Mucosa of descending colon (tissue), 3 donors: ENCODE measurements around the gene CFAP61. TPM values are rescaled to one million over a fixed set of nuclear protein-coding genes. Genes with fewer than 3 reads are reported as not detected.

Experiments
- ATAC-seq: fragments of 200-7000 bp; cut with Tn5 transposase; one replicate; pipeline ENCODE4 v1.9.1; 2020; ENCODE audit warnings: mild to moderate bottlenecking, moderate library complexity
- DNase-seq, 3 donors: peaks; one replicate each; pipeline ENCODE4 v3.0.0-alpha.2; 2020
- H3K36me3 ChIP-seq: fragments of 200-600 bp; one replicate; pipeline ENCODE4 v1.8.0; 2021; ENCODE audit warnings: low read depth, mild to moderate bottlenecking
- H3K4me1 ChIP-seq: fragments of 200-600 bp; one replicate; pipeline ENCODE4 v1.8.0; 2021; ENCODE audit warnings: low read depth, mild to moderate bottlenecking
- H3K4me3 ChIP-seq: fragments of 200-600 bp; one replicate; pipeline ENCODE4 v1.8.0; 2021; ENCODE audit warnings: mild to moderate bottlenecking
- H3K9me3 ChIP-seq: fragments of 200-600 bp; one replicate; pipeline ENCODE4 v1.8.0; 2021; ENCODE audit warnings: mild to moderate bottlenecking
- CTCF ChIP-seq: fragments of 200-600 bp; IDR thresholded peaks from one replicate; pipeline ENCODE4 v1.8.0; 2022; ENCODE audit warnings: antibody characterized with exemption, mild to moderate bottlenecking
- intact Hi-C, 2 donors: fragments of 100-400 bp; cut with DNase I in 1 of 2; cut with micrococcal nuclease in 1 of 2; formaldehyde crosslinking; loops; one replicate each; pipeline versions ENCODE4 v1.11.0 to v1.11.1; 2022; cut with DNase I, micrococcal nuclease
- total RNA-seq, 3 donors: library from RNA; stranded (reverse); fragmentation: NEBNext Ultra II Directional in 2 of 3; extraction: Animal tissue kit (Norgen Biotek cat#: 25700) in 2 of 3; gene quantifications; one replicate each; pipeline versions ENCODE4 v1.2.1 to v1.2.4, GENCODE V29; 2021 to 2023
- donor health status: DM: no; HTN: no; CAD: no; lungs with moderate emphysema.
- donor health status: DM: no; HTN: no; CAD: no.
- donor health status: DM: no; HTN: yes; CAD: no.

The CFAP61 gene
- total RNA-seq, 3 donors from 2014 or later, result 0.35 to 0.79 TPM; not detected in 1

GRCh38 chr20:20368418-20369249, 316.3 kb downstream of the CFAP61 start:
- Histone ChIP-seq H3K4me3 (no peak overlapping the region), H3K9me3 (no peaks in the 10 kb centered on the region), H3K36me3 (no peaks in the 10 kb centered on the region), H3K4me1 (peaks cover 30% of the 10 kb centered on the region)
- no peak for TF ChIP-seq CTCF
- no peak for ATAC-seq
- intact Hi-C loops, result loop anchor here in 1 of 2 donors (10.0 kb wide), 1 partner anchor 206 kb away; no protein-coding TSS in a partner anchor
- no peak for DNase-seq

DNA sequence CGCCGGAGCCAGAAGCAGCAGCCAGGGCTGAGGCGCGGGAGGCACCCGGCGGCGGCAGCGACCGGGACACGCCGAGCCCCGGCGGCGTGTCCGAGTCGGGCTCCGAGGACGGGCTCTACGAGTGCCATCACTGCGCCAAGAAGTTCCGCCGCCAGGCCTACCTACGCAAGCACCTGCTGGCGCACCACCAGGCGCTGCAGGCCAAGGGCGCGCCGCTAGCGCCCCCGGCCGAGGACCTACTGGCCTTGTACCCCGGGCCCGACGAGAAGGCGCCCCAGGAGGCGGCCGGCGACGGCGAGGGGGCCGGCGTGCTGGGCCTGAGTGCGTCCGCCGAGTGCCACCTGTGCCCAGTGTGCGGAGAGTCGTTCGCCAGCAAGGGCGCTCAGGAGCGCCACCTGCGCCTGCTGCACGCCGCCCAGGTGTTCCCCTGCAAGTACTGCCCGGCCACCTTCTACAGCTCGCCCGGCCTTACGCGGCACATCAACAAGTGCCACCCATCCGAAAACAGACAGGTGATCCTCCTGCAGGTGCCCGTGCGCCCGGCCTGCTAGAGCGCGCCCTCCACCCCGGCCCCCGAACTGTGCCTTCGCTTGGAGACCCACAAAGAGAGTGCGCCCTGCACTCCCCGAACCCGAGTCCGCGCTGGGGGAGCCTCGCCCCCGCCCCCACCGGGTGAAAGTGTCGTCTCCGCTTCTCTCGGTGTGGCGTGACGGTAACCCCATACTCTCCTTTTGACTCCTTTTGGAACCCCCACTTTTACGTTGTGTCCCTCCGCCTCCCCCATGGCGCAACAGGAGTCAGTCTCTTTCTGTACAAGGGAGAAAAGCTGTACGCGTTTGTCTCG, 317.1 kb downstream of the CFAP61 start:
- peak in 2 of 3 donors; percentile 57 to 76 for DNase-seq
- Histone ChIP-seq H3K36me3 (no peaks in the 10 kb centered on the region), H3K4me1 (peaks cover 24% of the 10 kb centered on the region), H3K4me3 (no peak overlapping the region), H3K9me3 (no peaks in the 10 kb centered on the region)
- TF ChIP-seq CTCF, result no peak
- ATAC-seq, result peak; percentile 87
- intact Hi-C loops, result loop anchor here in 1 of 2 donors (10.0 kb wide), 1 partner anchor 205 kb away; no protein-coding TSS in a partner anchor

GRCh38 chr20:20370094-20370575, 317.8 kb downstream of the CFAP61 start:
- no peak for TF ChIP-seq CTCF
- H3K4me3 ChIP-seq, result no peak overlapping the region
- intact Hi-C loops, result no loop called here

DNA sequence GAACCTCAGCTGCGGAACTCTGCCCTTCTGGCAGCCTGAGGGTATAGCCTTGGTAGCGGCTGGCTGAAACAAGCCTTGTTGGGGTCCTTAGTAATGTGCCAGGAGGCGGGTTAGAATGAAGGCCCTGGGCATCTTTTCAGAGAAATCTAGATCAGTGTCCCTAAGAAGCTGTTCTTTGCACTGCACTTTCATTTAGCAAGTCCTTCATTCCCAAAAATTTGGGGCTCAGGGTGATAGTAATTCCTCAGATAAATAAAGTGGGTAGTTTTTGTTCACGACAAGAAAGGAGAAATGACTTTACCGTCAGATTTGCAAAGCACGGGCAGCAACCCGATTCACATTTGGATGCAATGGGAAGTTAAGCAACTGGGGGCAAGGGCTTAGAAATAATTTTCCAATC, 318.8 kb downstream of the CFAP61 start:
- H3K36me3 ChIP-seq, result no peaks in the 10 kb centered on the region
- DNase-seq (no peak), ATAC-seq (no peak)
- H3K4me3 ChIP-seq, result no peak overlapping the region
- TF ChIP-seq CTCF, result no peak
- peaks cover 24% of the 10 kb centered on the region for H3K4me1 ChIP-seq
- intact Hi-C loops, result no loop called here
- no peaks in the 10 kb centered on the region for H3K9me3 ChIP-seq

More at GRCh38 chr20:20370094-20370575, 317.8 kb downstream of the CFAP61 start:
- H3K36me3 ChIP-seq, result no peaks in the 10 kb centered on the region
- DNase-seq (no peak), ATAC-seq (no peak)
- H3K9me3 ChIP-seq, result no peaks in the 10 kb centered on the region
- peaks cover 24% of the 10 kb centered on the region for H3K4me1 ChIP-seq

- H3K36me3 ChIP-seq, result no peaks in the 10 kb centered on the region
- no peak for DNase-seq
- no peak for TF ChIP-seq CTCF
- intact Hi-C loops, result no loop called here
- H3K4me1 ChIP-seq, result peaks cover 24% of the 10 kb centered on the region
- no peak overlapping the region for H3K4me3 ChIP-seq
- no peak for ATAC-seq
- no peaks in the 10 kb centered on the region for H3K9me3 ChIP-seq
These were observed 319.3 kb downstream of the CFAP61 start for GRCh38 chr20:20371681-20372080.
